ENCODE data around the gene PDE11A.

PDE11A gene

DNA sequence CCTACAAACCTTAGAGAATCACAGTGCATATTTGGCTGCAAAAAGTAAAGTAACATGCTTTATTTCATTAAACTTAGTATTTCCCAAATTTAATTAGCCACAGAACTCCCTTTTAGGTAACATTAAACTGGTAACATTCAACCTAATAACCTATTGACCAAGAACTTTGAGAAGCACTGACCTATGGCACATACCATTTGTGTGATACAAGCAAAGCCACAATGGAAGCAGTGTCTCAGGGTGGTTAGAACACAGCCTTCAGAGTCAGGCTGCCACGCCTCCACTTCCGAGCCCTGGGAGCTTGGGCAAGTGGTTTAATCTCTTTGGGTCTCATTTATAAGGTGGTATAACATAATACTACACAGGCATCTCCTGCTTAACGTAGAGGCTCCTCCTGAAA, 301.4 kb downstream of the PDE11A start:
- H3K79me2 ChIP-seq (ENCODE audit: control insufficient read depth, insufficient read depth, low read length, unreplicated experiment): no peaks in the 10 kb centered on the region
- no peak overlapping the region for H3K27ac ChIP-seq (ENCODE audit: low read depth, low read length)
- no peak overlapping the region for H3K4me3 ChIP-seq (ENCODE audit: low read depth, low read length)

GRCh38 chr2:177767768-177768167, 304.8 kb downstream of the PDE11A start:
- peaks cover 9% of the 10 kb centered on the region; the same call in 1 of the 2 replicates for H3K27me3 ChIP-seq (ENCODE audit: insufficient read depth, low read length)
- H3K4me3 ChIP-seq (ENCODE audit: low read depth, low read length): no peak overlapping the region
- no peaks in the 10 kb centered on the region for H3K79me2 ChIP-seq (ENCODE audit: control insufficient read depth, insufficient read depth, low read length, unreplicated experiment)
- no peak overlapping the region for H3K27ac ChIP-seq (ENCODE audit: low read depth, low read length)
- no peak overlapping the region for H2AFZ ChIP-seq (ENCODE audit: low read length, unreplicated experiment)
- no peaks in the 10 kb centered on the region for H3K36me3 ChIP-seq (ENCODE audit: insufficient read depth, low read length)
- no peaks in the 10 kb centered on the region for H3K4me1 ChIP-seq (ENCODE audit: control insufficient read depth, insufficient read depth, low read length, unreplicated experiment)

More for the DNA sequence above, 301.4 kb downstream of the PDE11A start:
- Histone ChIP-seq H3K27me3 (ENCODE audit: insufficient read depth, low read length) (peaks cover 34% of the 10 kb centered on the region), H2AFZ (ENCODE audit: low read length, unreplicated experiment) (no peak overlapping the region), H3K36me3 (ENCODE audit: insufficient read depth, low read length) (no peaks in the 10 kb centered on the region), H3K4me1 (ENCODE audit: control insufficient read depth, insufficient read depth, low read length, unreplicated experiment) (no peaks in the 10 kb centered on the region)

GRCh38 chr2:177765698-177766097, 306.9 kb downstream of the PDE11A start:
- Histone ChIP-seq H3K79me2 (ENCODE audit: control insufficient read depth, insufficient read depth, low read length, unreplicated experiment) (no peaks in the 10 kb centered on the region), H3K36me3 (ENCODE audit: insufficient read depth, low read length) (no peaks in the 10 kb centered on the region), H3K27ac (ENCODE audit: low read depth, low read length) (no peak overlapping the region), H3K27me3 (ENCODE audit: insufficient read depth, low read length) (peaks cover 20% of the 10 kb centered on the region; the same call in 1 of the 2 replicates), H3K4me1 (ENCODE audit: control insufficient read depth, insufficient read depth, low read length, unreplicated experiment) (no peaks in the 10 kb centered on the region), H3K4me3 (ENCODE audit: low read depth, low read length) (no peak overlapping the region), H2AFZ (ENCODE audit: low read length, unreplicated experiment) (no peak overlapping the region)

- H3K27ac ChIP-seq (ENCODE audit: low read depth, low read length): no peak overlapping the region
- H3K4me3 ChIP-seq (ENCODE audit: low read depth, low read length): no peak overlapping the region; the same call in 1 of the 2 replicates
- H2AFZ ChIP-seq (ENCODE audit: low read length, unreplicated experiment): peak overlapping the region; percentile 9
- H3K79me2 ChIP-seq (ENCODE audit: control insufficient read depth, insufficient read depth, low read length, unreplicated experiment): no peaks in the 10 kb centered on the region
- H3K36me3 ChIP-seq (ENCODE audit: insufficient read depth, low read length): no peaks in the 10 kb centered on the region
- H3K27me3 ChIP-seq (ENCODE audit: insufficient read depth, low read length): peaks cover 20% of the 10 kb centered on the region; the same call in 1 of the 2 replicates
- H3K4me1 ChIP-seq (ENCODE audit: control insufficient read depth, insufficient read depth, low read length, unreplicated experiment): no peaks in the 10 kb centered on the region
Measured at GRCh38 chr2:177763531-177764265, 308.9 kb downstream of the PDE11A start.

DNA sequence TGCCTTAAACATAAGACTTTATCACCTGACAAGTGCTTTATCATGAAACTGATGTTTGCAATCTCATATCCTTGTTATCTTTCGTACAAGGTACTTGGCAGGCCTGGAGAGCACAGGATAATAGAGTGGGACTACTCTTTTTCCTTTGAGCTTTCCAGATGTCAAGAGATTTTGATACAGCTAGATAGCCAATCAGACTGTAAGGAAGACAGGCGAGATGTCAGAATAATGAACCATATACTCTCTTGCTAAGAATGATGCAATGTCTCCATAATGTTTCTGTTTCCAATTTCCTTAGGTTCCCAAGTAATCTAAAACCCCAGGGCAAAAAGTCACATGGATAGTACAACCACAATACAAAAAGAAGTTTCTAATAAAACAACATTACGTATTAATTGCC, 313.1 kb downstream of the PDE11A start:
- Histone ChIP-seq H3K27me3 (ENCODE audit: insufficient read depth, low read length) (peaks cover 15% of the 10 kb centered on the region; the same call in 1 of the 2 replicates), H3K36me3 (ENCODE audit: insufficient read depth, low read length) (no peaks in the 10 kb centered on the region), H3K79me2 (ENCODE audit: control insufficient read depth, insufficient read depth, low read length, unreplicated experiment) (no peaks in the 10 kb centered on the region), H3K27ac (ENCODE audit: low read depth, low read length) (no peak overlapping the region), H2AFZ (ENCODE audit: low read length, unreplicated experiment) (no peak overlapping the region), H3K4me3 (ENCODE audit: low read depth, low read length) (no peak overlapping the region), H3K4me1 (ENCODE audit: control insufficient read depth, insufficient read depth, low read length, unreplicated experiment) (no peaks in the 10 kb centered on the region)

- no peak overlapping the region for H2AFZ ChIP-seq (ENCODE audit: low read length, unreplicated experiment)
- H3K36me3 ChIP-seq (ENCODE audit: insufficient read depth, low read length): no peaks in the 10 kb centered on the region
- H3K27ac ChIP-seq (ENCODE audit: low read depth, low read length): no peak overlapping the region
Measured at GRCh38 chr2:177758591-177759371, 313.8 kb downstream of the PDE11A start.

DNA sequence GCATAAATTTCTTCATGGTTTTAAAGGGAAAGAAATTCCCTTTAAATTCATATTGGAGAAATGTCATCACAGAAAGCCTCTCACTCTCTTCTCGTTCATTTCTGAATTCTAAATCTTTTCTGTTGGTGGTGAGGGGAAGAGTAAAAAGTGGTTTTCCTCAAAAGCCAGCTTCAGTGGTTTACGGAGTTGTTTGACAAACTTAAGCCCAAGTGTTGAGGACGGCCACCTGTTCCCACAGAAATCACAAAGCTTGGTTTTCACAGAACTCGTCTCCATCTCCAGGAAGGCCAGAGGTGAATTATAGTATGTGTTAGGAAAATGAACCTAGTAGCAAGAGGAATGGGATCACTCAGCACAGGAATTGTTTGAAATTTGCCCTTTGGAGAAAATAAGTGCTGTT, 316.2 kb downstream of the PDE11A start:
- Histone ChIP-seq H3K79me2 (ENCODE audit: control insufficient read depth, insufficient read depth, low read length, unreplicated experiment) (no peaks in the 10 kb centered on the region), H3K4me3 (ENCODE audit: low read depth, low read length) (no peak overlapping the region), H3K4me1 (ENCODE audit: control insufficient read depth, insufficient read depth, low read length, unreplicated experiment) (no peaks in the 10 kb centered on the region)

More at GRCh38 chr2:177758591-177759371, 313.8 kb downstream of the PDE11A start:
- H3K4me3 ChIP-seq (ENCODE audit: low read depth, low read length): no peak overlapping the region
- peaks cover 15% of the 10 kb centered on the region; the same call in 1 of the 2 replicates for H3K27me3 ChIP-seq (ENCODE audit: insufficient read depth, low read length)
- H3K4me1 ChIP-seq (ENCODE audit: control insufficient read depth, insufficient read depth, low read length, unreplicated experiment): no peaks in the 10 kb centered on the region
- no peaks in the 10 kb centered on the region for H3K79me2 ChIP-seq (ENCODE audit: control insufficient read depth, insufficient read depth, low read length, unreplicated experiment)

DNA sequence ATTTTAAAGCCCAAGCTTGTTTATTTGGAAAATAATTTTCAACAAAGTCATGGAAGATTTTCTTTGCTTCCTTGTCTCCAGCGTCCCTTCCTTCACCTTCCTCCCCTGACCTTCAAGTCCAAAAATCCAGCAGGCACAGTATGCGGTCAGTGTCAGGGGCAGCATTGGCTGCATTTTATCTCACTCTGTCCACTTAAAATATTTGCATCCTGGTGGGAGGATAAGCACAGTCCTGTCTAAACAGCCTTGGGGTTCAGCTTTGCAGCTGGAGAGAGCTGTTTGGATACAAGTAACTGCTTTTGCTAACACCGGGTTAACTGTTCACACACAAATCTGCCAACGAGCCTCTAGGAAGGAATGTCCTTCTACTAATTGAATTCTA, 318.1 kb downstream of the PDE11A start:
- Histone ChIP-seq H3K27ac (ENCODE audit: low read depth, low read length) (no peak overlapping the region), H3K4me3 (ENCODE audit: low read depth, low read length) (no peak overlapping the region), H3K79me2 (ENCODE audit: control insufficient read depth, insufficient read depth, low read length, unreplicated experiment) (no peaks in the 10 kb centered on the region), H3K36me3 (ENCODE audit: insufficient read depth, low read length) (no peaks in the 10 kb centered on the region), H2AFZ (ENCODE audit: low read length, unreplicated experiment) (no peak overlapping the region), H3K4me1 (ENCODE audit: control insufficient read depth, insufficient read depth, low read length, unreplicated experiment) (no peaks in the 10 kb centered on the region), H3K27me3 (ENCODE audit: insufficient read depth, low read length) (no peaks in the 10 kb centered on the region)

More for the DNA sequence above, 316.2 kb downstream of the PDE11A start:
- H3K27ac ChIP-seq (ENCODE audit: low read depth, low read length): no peak overlapping the region
- no peaks in the 10 kb centered on the region for H3K36me3 ChIP-seq (ENCODE audit: insufficient read depth, low read length)
- peaks cover 8% of the 10 kb centered on the region; the same call in 1 of the 2 replicates for H3K27me3 ChIP-seq (ENCODE audit: insufficient read depth, low read length)
- no peak overlapping the region for H2AFZ ChIP-seq (ENCODE audit: low read length, unreplicated experiment)

GRCh38 chr2:177753682-177754491, 318.7 kb downstream of the PDE11A start:
- Histone ChIP-seq H3K4me1 (ENCODE audit: control insufficient read depth, insufficient read depth, low read length, unreplicated experiment) (no peaks in the 10 kb centered on the region), H3K4me3 (ENCODE audit: low read depth, low read length) (no peak overlapping the region), H3K79me2 (ENCODE audit: control insufficient read depth, insufficient read depth, low read length, unreplicated experiment) (no peaks in the 10 kb centered on the region), H3K27me3 (ENCODE audit: insufficient read depth, low read length) (no peaks in the 10 kb centered on the region), H3K27ac (ENCODE audit: low read depth, low read length) (no peak overlapping the region), H3K36me3 (ENCODE audit: insufficient read depth, low read length) (no peaks in the 10 kb centered on the region), H2AFZ (ENCODE audit: low read length, unreplicated experiment) (no peak overlapping the region)

GRCh38 chr2:177748360-177748759, 324.2 kb downstream of the PDE11A start:
- Histone ChIP-seq H3K36me3 (ENCODE audit: insufficient read depth, low read length) (no peaks in the 10 kb centered on the region), H3K27me3 (ENCODE audit: insufficient read depth, low read length) (peaks cover 20% of the 10 kb centered on the region; the same call in 1 of the 2 replicates), H3K4me1 (ENCODE audit: control insufficient read depth, insufficient read depth, low read length, unreplicated experiment) (no peaks in the 10 kb centered on the region), H2AFZ (ENCODE audit: low read length, unreplicated experiment) (no peak overlapping the region), H3K4me3 (ENCODE audit: low read depth, low read length) (no peak overlapping the region), H3K27ac (ENCODE audit: low read depth, low read length) (no peak overlapping the region), H3K79me2 (ENCODE audit: control insufficient read depth, insufficient read depth, low read length, unreplicated experiment) (no peaks in the 10 kb centered on the region)

Data from ACC112 (cell line).